Neural cell (in vitro differentiated cells): ENCODE measurements around the gene DDX27. TPM values are rescaled to one million over a fixed set of nuclear protein-coding genes. Genes with fewer than 3 reads are reported as not detected.

Experiments used
- H2AFZ ChIP-seq: fragments of 200-600, 300-800 bp; sonication (generic), shearing (Covaris generic); 2 replicates; pipeline ENCODE4 v1.6.0; 2014; ENCODE audit warnings: low read depth, mild to moderate bottlenecking, antibody characterized with exemption, low read length, moderate library complexity
- H3F3A ChIP-seq: fragments of 200-600 bp; shearing (Covaris generic); 2 replicates; pipeline ENCODE4 v1.6.1; 2016; ENCODE audit warnings: mild to moderate bottlenecking, moderate library complexity, mixed read lengths, antibody characterized with exemption, low read length; ENCODE audit not compliant: insufficient read depth, poor library complexity, severe bottlenecking
- H3K27ac ChIP-seq: fragments of 200-600, 300-800 bp; sonication (generic), shearing (Covaris generic); 2 replicates; pipeline ENCODE4 v1.5.1; 2014; ENCODE audit warnings: mild to moderate bottlenecking, low read length, moderate library complexity
- H3K27me3 ChIP-seq: fragments of 300-800, 200-600 bp; sonication (generic), shearing (Covaris generic); 2 replicates; pipeline ENCODE4 v1.6.0; 2014; ENCODE audit warnings: mild to moderate bottlenecking, low read depth, low read length, moderate library complexity; ENCODE audit not compliant: insufficient read depth
- H3K36me3 ChIP-seq: fragments of 300-800, 200-600 bp; sonication (generic), shearing (Covaris generic); 2 replicates; pipeline ENCODE4 v1.5.1; 2014; ENCODE audit warnings: mild to moderate bottlenecking, antibody characterized with exemption, low read length, moderate library complexity; ENCODE audit not compliant: insufficient read depth
- H3K4me2 ChIP-seq: fragments of 300-800, 200-600 bp; sonication (generic), shearing (Covaris generic); 2 replicates; pipeline ENCODE4 v1.6.0; 2014; ENCODE audit warnings: mild to moderate bottlenecking, low read length
- H3K4me3 ChIP-seq: fragments of 300-800, 200-600 bp; sonication (generic), shearing (Covaris generic); 2 replicates; pipeline ENCODE4 v1.5.1; 2014; ENCODE audit warnings: mild to moderate bottlenecking, low read length, moderate library complexity
- H3K79me2 ChIP-seq: fragments of 200-600 bp; shearing (Covaris generic); replicated peaks from 2 replicates; pipeline ENCODE4 v1.6.0; 2014; ENCODE audit warnings: mild to moderate bottlenecking, low read length, moderate library complexity; ENCODE audit not compliant: insufficient read depth
- H3K9ac ChIP-seq: fragments of 300-800, 200-600 bp; sonication (generic), shearing (Covaris generic); 2 replicates; pipeline ENCODE4 v1.6.1; 2016; ENCODE audit warnings: mild to moderate bottlenecking, low read length, mixed read lengths
- H3K9me2 ChIP-seq: fragments of 200-600 bp; shearing (Covaris generic); 2 replicates; pipeline ENCODE4 v1.6.1; 2016; ENCODE audit warnings: mild to moderate bottlenecking, low read length, mixed read lengths; ENCODE audit not compliant: insufficient read depth
- H3K9me3 ChIP-seq: fragments of 200-600, 300-800 bp; sonication (generic), shearing (Covaris generic); 2 replicates; pipeline ENCODE4 v1.6.1; 2016; ENCODE audit warnings: mild to moderate bottlenecking, mixed run types, low read length, moderate library complexity, mixed read lengths
- H4K20me1 ChIP-seq: fragments of 200-600 bp; shearing (Covaris generic); 2 replicates; pipeline ENCODE4 v1.6.1; 2016; ENCODE audit warnings: mild to moderate bottlenecking, mixed run types; ENCODE audit not compliant: insufficient read depth
- CTCF ChIP-seq: fragments of 450-650 bp; IDR thresholded peaks from 2 replicates; pipeline ENCODE4 v1.5.1; 2014; ENCODE audit warnings: antibody characterized with exemption, mild to moderate bottlenecking, moderate library complexity; ENCODE audit not compliant: poor library complexity, severe bottlenecking
- EP300 ChIP-seq: fragments of 450-650 bp; conservative IDR thresholded peaks from 2 replicates; pipeline ENCODE4 v1.6.1; 2014; ENCODE audit warnings: antibody characterized with exemption, mild to moderate bottlenecking, moderate library complexity; ENCODE audit not compliant: poor library complexity, severe bottlenecking
- EZH2 ChIP-seq: fragments of 200-600, 300-800 bp; shearing (Covaris generic), sonication (generic); IDR thresholded peaks from 2 replicates; pipeline ENCODE4 v1.6.1; 2014; ENCODE audit warnings: antibody characterized with exemption, low read length, borderline replicate concordance, mild to moderate bottlenecking; ENCODE audit not compliant: insufficient read depth, poor library complexity, severe bottlenecking
- MXI1 ChIP-seq: fragments of 450-650 bp; conservative IDR thresholded peaks from 2 replicates; pipeline ENCODE4 v1.6.1; 2014; ENCODE audit warnings: antibody characterized with exemption, mild to moderate bottlenecking; ENCODE audit not compliant: poor library complexity, severe bottlenecking
- POLR2AphosphoS5 ChIP-seq: IDR thresholded peaks from 2 replicates; pipeline ENCODE4 v1.6.1; 2012
- RAD21 ChIP-seq: fragments of 450-650 bp; conservative IDR thresholded peaks from 2 replicates; pipeline ENCODE4 v1.6.1; 2014; ENCODE audit warnings: antibody characterized with exemption, mild to moderate bottlenecking, moderate library complexity
- REST ChIP-seq: IDR thresholded peaks from 2 replicates; pipeline ENCODE4 v1.6.1; 2012; ENCODE audit warnings: borderline replicate concordance
- SMC3 ChIP-seq: fragments of 450-650 bp; conservative IDR thresholded peaks from 2 replicates; pipeline ENCODE4 v1.6.1; 2014; ENCODE audit warnings: antibody characterized with exemption, mild to moderate bottlenecking, moderate library complexity; ENCODE audit not compliant: poor library complexity
- TAF1 ChIP-seq: IDR thresholded peaks from 2 replicates; pipeline ENCODE4 v1.6.1; 2012; ENCODE audit warnings: low read depth
- polyA plus RNA-seq: library from polyadenylated mRNA; depleted of rRNA; stranded (reverse); fragments of >200 nt; gene quantifications from 2 replicates; pipeline ENCODE4 v1.2.3, GENCODE V29; 2014

DDX27 gene
- polyA plus RNA-seq, 1 donor from 2014 or later, result 35.4 TPM

GRCh38 chr20:49256261-49256660 is 37.0 kb downstream of the DDX27 start:
- no peak overlapping the region for H3K4me3 ChIP-seq
- H3K4me2 ChIP-seq, result no peak overlapping the region
- no peak overlapping the region for H2AFZ ChIP-seq
- no peaks in the 10 kb centered on the region for H3K79me2 ChIP-seq
- no peaks in the 10 kb centered on the region for H3K9me3 ChIP-seq
- H3K9me2 ChIP-seq, result no peaks in the 10 kb centered on the region
- H3K9ac ChIP-seq, result no peak overlapping the region
- H3F3A ChIP-seq, result no peaks in the 10 kb centered on the region
- H4K20me1 ChIP-seq, result no peaks in the 10 kb centered on the region
- no peaks in the 10 kb centered on the region for H3K27me3 ChIP-seq
- H3K27ac ChIP-seq, result no peak overlapping the region
- TF ChIP-seq REST (no peak), EZH2 (no peak), CTCF (no peak), SMC3 (no peak), RAD21 (no peak)
- peaks cover 6% of the 10 kb centered on the region for H3K36me3 ChIP-seq

GRCh38 chr20:49259284-49259683 is 40.1 kb downstream of the DDX27 start:
- TF ChIP-seq POLR2AphosphoS5 (no peak), RAD21 (no peak), MXI1 (no peak), SMC3 (no peak), TAF1 (no peak), CTCF (no peak), EZH2 (no peak), REST (no peak), EP300 (no peak)
- Histone ChIP-seq H2AFZ (no peak overlapping the region), H3K27ac (no peak overlapping the region), H3K36me3 (peaks cover 6% of the 10 kb centered on the region), H3F3A (no peaks in the 10 kb centered on the region), H3K9me2 (no peaks in the 10 kb centered on the region), H3K4me2 (no peak overlapping the region), H3K9me3 (no peaks in the 10 kb centered on the region), H3K9ac (no peak overlapping the region), H3K4me3 (no peak overlapping the region), H4K20me1 (no peaks in the 10 kb centered on the region), H3K27me3 (no peaks in the 10 kb centered on the region), H3K79me2 (no peaks in the 10 kb centered on the region)
